Epidermal melanocyte (primary cell): ENCODE data around the gene PKMYT1.

Experiments used
- DNase-seq: peaks from one replicate; pipeline ENCODE4 v3.0.0; 2011; ENCODE audit warnings: low spot score; ENCODE audit not compliant: insufficient read length

Gene PKMYT1

GRCh38 chr16:2980227-2981176, at the start of gene PKMYT1:
Gene PKMYT1 (minus strand): TSS chr16:2980446. CDS start chr16:2979657, 789 bp downstream.
- peak; percentile 100 for DNase-seq

GRCh38 chr16:3029491-3030221, 49.4 kb upstream of the PKMYT1 start:
- no peak for DNase-seq

- no peak for DNase-seq
Observed at GRCh38 chr16:3028716-3029319, 48.6 kb upstream of the PKMYT1 start.

- peak; percentile 65 for DNase-seq
Observed at GRCh38 chr16:3027983-3028715, 47.9 kb upstream of the PKMYT1 start.

- no peak for DNase-seq
Observed at GRCh38 chr16:3027489-3027795, 47.2 kb upstream of the PKMYT1 start.

- no peak for DNase-seq
Observed at GRCh38 chr16:3026609-3027488, 46.6 kb upstream of the PKMYT1 start.

GRCh38 chr16:3026003-3026378, 45.7 kb upstream of the PKMYT1 start:
- DNase-seq, result no peak

GRCh38 chr16:3025032-3026002, 45.1 kb upstream of the PKMYT1 start:
- DNase-seq, result no peak

- DNase-seq, result peak; percentile 95
Observed at GRCh38 chr16:3023669-3024478, 43.6 kb upstream of the PKMYT1 start, which contains the start of the genes HCFC1R1 and THOC6. Gene HCFC1R1 (minus strand): TSS chr16:3023942. CDS start chr16:3023941, 1 bp downstream. Gene THOC6 (plus strand): TSS chr16:3024035. CDS start chr16:3024327, 292 bp downstream.

- DNase-seq, result no peak
Observed at GRCh38 chr16:3023415-3023668, 43.1 kb upstream of the PKMYT1 start.

- DNase-seq, result no peak
Observed at GRCh38 chr16:3022684-3023414, 42.6 kb upstream of the PKMYT1 start.

- peak; percentile 80 for DNase-seq
Observed at GRCh38 chr16:3022208-3022683, 42.0 kb upstream of the PKMYT1 start.

GRCh38 chr16:3021449-3022207, 41.4 kb upstream of the PKMYT1 start:
- DNase-seq, result peak; percentile 63

GRCh38 chr16:3020604-3021448, 40.6 kb upstream of the PKMYT1 start:
- no peak for DNase-seq

GRCh38 chr16:3020247-3020603, 40.0 kb upstream of the PKMYT1 start, which contains the start of gene TNFRSF12A:
Gene TNFRSF12A (plus strand): TSS chr16:3020368. CDS start chr16:3020398, 30 bp downstream.
- peak; percentile 88 for DNase-seq
